SK-N-SH (cell line): ENCODE results near the gene CACNA2D3.

ENCODE experiments used
- TF ChIP-seq, protein P1 (sequence below): IDR thresholded peaks from 2 replicates; pipeline ENCODE4 v1.4.0; 2012; ENCODE audit warnings: low read depth, borderline replicate concordance
- TF ChIP-seq, protein P2 (sequence below): fragments of 200-600 bp; sonication (generic); IDR thresholded peaks from 2 replicates; pipeline ENCODE4 v1.6.1; 2017; ENCODE audit warnings: antibody characterized with exemption, mild to moderate bottlenecking, moderate library complexity

DNA sequence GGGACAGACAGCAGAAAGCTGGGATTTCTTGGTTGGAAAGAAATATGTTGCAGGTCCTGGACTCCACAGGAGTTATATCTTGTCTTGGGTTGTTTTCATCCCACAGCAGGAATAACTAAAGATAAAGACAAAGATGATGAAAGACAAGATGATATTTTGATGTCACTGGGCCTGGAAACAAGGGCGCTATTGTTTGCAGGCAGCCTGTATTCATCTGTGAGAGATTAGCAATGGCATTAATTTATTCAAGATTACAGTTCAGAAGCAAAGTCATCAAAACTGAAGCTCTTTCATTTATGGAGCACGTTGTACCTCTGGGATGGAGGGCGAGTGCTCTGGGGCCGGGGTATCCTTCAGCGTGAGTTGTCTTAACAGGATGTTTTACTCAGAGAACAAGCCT is 591.7 kb downstream of the CACNA2D3 start:
- TF ChIP-seq, protein P1, sequence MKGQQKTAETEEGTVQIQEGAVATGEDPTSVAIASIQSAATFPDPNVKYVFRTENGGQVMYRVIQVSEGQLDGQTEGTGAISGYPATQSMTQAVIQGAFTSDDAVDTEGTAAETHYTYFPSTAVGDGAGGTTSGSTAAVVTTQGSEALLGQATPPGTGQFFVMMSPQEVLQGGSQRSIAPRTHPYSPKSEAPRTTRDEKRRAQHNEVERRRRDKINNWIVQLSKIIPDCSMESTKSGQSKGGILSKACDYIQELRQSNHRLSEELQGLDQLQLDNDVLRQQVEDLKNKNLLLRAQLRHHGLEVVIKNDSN: no peak
- TF ChIP-seq, protein P2, sequence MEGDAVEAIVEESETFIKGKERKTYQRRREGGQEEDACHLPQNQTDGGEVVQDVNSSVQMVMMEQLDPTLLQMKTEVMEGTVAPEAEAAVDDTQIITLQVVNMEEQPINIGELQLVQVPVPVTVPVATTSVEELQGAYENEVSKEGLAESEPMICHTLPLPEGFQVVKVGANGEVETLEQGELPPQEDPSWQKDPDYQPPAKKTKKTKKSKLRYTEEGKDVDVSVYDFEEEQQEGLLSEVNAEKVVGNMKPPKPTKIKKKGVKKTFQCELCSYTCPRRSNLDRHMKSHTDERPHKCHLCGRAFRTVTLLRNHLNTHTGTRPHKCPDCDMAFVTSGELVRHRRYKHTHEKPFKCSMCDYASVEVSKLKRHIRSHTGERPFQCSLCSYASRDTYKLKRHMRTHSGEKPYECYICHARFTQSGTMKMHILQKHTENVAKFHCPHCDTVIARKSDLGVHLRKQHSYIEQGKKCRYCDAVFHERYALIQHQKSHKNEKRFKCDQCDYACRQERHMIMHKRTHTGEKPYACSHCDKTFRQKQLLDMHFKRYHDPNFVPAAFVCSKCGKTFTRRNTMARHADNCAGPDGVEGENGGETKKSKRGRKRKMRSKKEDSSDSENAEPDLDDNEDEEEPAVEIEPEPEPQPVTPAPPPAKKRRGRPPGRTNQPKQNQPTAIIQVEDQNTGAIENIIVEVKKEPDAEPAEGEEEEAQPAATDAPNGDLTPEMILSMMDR: no peak
